HEK293T (cell line): Measurements from ENCODE around the gene AWAT2.

Experiments used
- CTCF ChIA-PET: fragments of 350-600 bp; formaldehyde crosslinking; extraction: SDS; loops from one replicate; lab custom pipeline; 2021; ENCODE audit warnings: antibody characterized with exemption, inconsistent platforms; lab: Yijun Ruan, JAX
- POLR2A ChIA-PET: fragments of 350-600 bp; formaldehyde crosslinking; extraction: SDS; loops from one replicate; lab custom pipeline; 2020; ENCODE audit warnings: antibody characterized with exemption, inconsistent platforms; lab: Yijun Ruan, JAX
- DNase-seq: peaks from one replicate; pipeline ENCODE4 v3.0.0; 2012; ENCODE audit warnings: mixed read lengths; ENCODE audit errors: extremely low spot score
- ARNT ChIP-seq: fragments of 450-650 bp; IDR thresholded peaks from 2 replicates; pipeline ENCODE4 v1.6.1; 2017; ENCODE audit warnings: mild to moderate bottlenecking
- BHLHE40 ChIP-seq: fragments of 450-650 bp; IDR thresholded peaks from 2 replicates; pipeline ENCODE4 v1.6.1; 2016; ENCODE audit warnings: mild to moderate bottlenecking, moderate library complexity, borderline replicate concordance
- CTBP1 ChIP-seq: fragments of 450-650 bp; IDR thresholded peaks from 2 replicates; pipeline ENCODE4 v1.6.1; 2016; ENCODE audit warnings: borderline replicate concordance
- ELF4 ChIP-seq: fragments of 450-650 bp; IDR thresholded peaks from 2 replicates; pipeline ENCODE4 v1.6.1; 2017; ENCODE audit warnings: antibody characterized with exemption
- FOXA1 ChIP-seq: fragments of 450-650 bp; IDR thresholded peaks from 2 replicates; pipeline ENCODE4 v1.6.1; 2016; ENCODE audit warnings: mild to moderate bottlenecking
- FOXK2 ChIP-seq: fragments of 450-650 bp; IDR thresholded peaks from 2 replicates; pipeline ENCODE4 v1.6.1; 2016; ENCODE audit warnings: mild to moderate bottlenecking
- FOXM1 ChIP-seq: fragments of 450-650 bp; IDR thresholded peaks from 2 replicates; pipeline ENCODE4 v1.6.1; 2017; ENCODE audit warnings: mild to moderate bottlenecking, borderline replicate concordance
- HDGF ChIP-seq: fragments of 450-650 bp; IDR thresholded peaks from 2 replicates; pipeline ENCODE4 v1.6.1; 2017; ENCODE audit warnings: antibody characterized with exemption, borderline replicate concordance
- L3MBTL2 ChIP-seq: fragments of 450-650 bp; conservative IDR thresholded peaks from 2 replicates; pipeline ENCODE4 v1.6.1; 2016; ENCODE audit warnings: mild to moderate bottlenecking
- LEF1 ChIP-seq: fragments of 450-650 bp; IDR thresholded peaks from 2 replicates; pipeline ENCODE4 v1.6.1; 2017; ENCODE audit warnings: mild to moderate bottlenecking, borderline replicate concordance
- NFRKB ChIP-seq: fragments of 450-650 bp; IDR thresholded peaks from 2 replicates; pipeline ENCODE4 v1.6.1; 2016; ENCODE audit warnings: mild to moderate bottlenecking, moderate library complexity
- PKNOX1 ChIP-seq: fragments of 450-650 bp; IDR thresholded peaks from 2 replicates; pipeline ENCODE4 v1.6.1; 2016
- SP1 ChIP-seq: fragments of 450-650 bp; IDR thresholded peaks from 2 replicates; pipeline ENCODE4 v1.6.1; 2017
- SUZ12 ChIP-seq: fragments of 450-650 bp; IDR thresholded peaks from 2 replicates; pipeline ENCODE4 v1.6.1; 2016; ENCODE audit warnings: mild to moderate bottlenecking
- TARDBP ChIP-seq: fragments of 450-650 bp; IDR thresholded peaks from 2 replicates; pipeline ENCODE4 v1.6.1; 2016
- ZNF384 ChIP-seq: fragments of 450-650 bp; IDR thresholded peaks from 2 replicates; pipeline ENCODE4 v1.6.1; 2016

Gene AWAT2

GRCh38 chrX:70054391-70054790 lies 4.7 kb upstream of the AWAT2 start:
- DNase-seq, result no peak
- no peak for TF ChIP-seq HDGF
- TF ChIP-seq TARDBP, result no peak
- TF ChIP-seq ARNT, result no peak
- no peak for TF ChIP-seq PKNOX1
- TF ChIP-seq SP1, result no peak
- no peak for TF ChIP-seq CTBP1
- no peak for TF ChIP-seq ELF4
- TF ChIP-seq L3MBTL2, result no peak
- POLR2A ChIA-PET, result no interaction called here
- CTCF ChIA-PET, result no interaction called here

GRCh38 chrX:70052895-70053615 lies 3.3 kb upstream of the AWAT2 start:
- ChIA-PET POLR2A (no interaction called here), CTCF (no interaction called here)
- TF ChIP-seq ARNT (no peak), SP1 (no peak)
- DNase-seq, result no peak

GRCh38 chrX:70049406-70049805 lies 332 bp downstream of the AWAT2 start:
- DNase-seq, result no peak
- TF ChIP-seq BHLHE40 (no peak), SUZ12 (no peak), CTBP1 (no peak), L3MBTL2 (no peak), FOXA1 (no peak)
- POLR2A ChIA-PET, result no interaction called here
- CTCF ChIA-PET, result no interaction called here

- POLR2A ChIA-PET, result no interaction called here
- CTCF ChIA-PET, result no interaction called here
These were observed 2.8 kb downstream of the AWAT2 start for GRCh38 chrX:70046978-70047377.

DNA sequence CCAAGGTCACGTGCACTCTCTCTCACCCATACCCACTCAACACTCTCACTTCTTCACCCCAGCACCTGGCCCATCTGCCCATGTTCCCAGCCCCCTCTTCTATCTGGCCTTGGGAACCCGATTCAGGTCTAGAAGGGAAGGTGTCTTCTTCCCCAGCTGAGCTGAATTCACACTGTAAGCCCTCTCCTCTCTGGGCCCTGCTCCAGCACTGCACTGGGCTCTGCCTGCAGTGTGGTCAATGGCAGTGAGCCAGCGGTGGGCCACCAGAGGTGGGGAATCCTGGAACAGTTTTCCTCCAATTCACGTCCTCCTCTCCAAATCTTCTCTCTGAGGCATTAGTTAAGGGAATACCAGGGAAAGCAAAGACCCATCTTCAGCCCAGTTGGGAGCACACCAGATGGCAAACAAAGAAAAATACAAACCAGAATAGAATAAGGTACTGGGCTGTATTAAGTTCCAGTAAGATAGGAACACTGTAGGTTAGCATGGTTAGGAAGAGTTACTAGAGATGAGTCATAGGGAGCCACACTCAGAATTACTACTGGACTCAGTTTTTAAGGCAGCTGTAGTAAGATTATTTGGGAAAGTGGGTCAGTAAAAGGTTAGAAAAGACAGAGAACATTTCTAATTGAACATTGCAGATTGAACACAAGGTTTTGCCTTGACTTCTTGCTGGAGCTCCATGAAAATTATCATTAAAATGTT lies 5.0 kb downstream of the AWAT2 start:
- no peak for TF ChIP-seq NFRKB
- TF ChIP-seq PKNOX1, result no peak
- no peak for TF ChIP-seq L3MBTL2
- TF ChIP-seq ARNT, result no peak
- TF ChIP-seq FOXA1, result no peak
- no peak for TF ChIP-seq HDGF
- TF ChIP-seq FOXM1, result no peak
- TF ChIP-seq ZNF384, result no peak
- ChIA-PET POLR2A (no interaction called here), CTCF (no interaction called here)
- no peak for DNase-seq

More at GRCh38 chrX:70046978-70047377, 2.8 kb downstream of the AWAT2 start:
- DNase-seq, result no peak
- TF ChIP-seq ELF4, result no peak
- TF ChIP-seq SUZ12, result no peak
- TF ChIP-seq PKNOX1, result no peak
- no peak for TF ChIP-seq ZNF384
- no peak for TF ChIP-seq SP1
- TF ChIP-seq TARDBP, result no peak
- no peak for TF ChIP-seq BHLHE40
- no peak for TF ChIP-seq HDGF
- no peak for TF ChIP-seq L3MBTL2
- TF ChIP-seq FOXA1, result no peak
- TF ChIP-seq LEF1, result no peak
- no peak for TF ChIP-seq NFRKB
- TF ChIP-seq CTBP1, result no peak

DNA sequence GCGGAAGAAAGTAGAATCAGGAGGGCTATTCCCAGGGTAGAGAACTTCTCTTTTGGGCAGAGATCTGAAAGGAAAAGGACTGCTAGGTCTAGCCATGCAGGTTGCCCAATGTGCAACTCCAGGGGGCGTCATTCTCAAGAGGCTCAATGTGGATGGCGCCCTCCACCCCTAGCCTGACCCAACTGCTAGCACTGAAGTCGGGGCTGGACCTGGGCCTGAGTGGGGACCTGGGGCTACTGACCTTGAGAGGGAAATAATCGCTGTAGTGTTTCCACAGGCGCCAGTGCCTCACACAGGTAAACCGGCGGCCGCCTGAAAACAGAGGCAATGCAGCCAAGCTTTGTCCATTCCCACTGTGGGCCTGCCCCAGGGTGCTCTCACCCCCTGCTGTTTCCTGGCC lies 6.1 kb downstream of the AWAT2 start:
- ChIA-PET POLR2A (no interaction called here), CTCF (no interaction called here)
- no peak for TF ChIP-seq ARNT
- no peak for TF ChIP-seq FOXA1
- TF ChIP-seq FOXM1, result no peak
- no peak for TF ChIP-seq SP1
- no peak for TF ChIP-seq SUZ12
- no peak for TF ChIP-seq TARDBP
- TF ChIP-seq LEF1, result no peak
- TF ChIP-seq BHLHE40, result no peak
- no peak for TF ChIP-seq FOXK2
- no peak for TF ChIP-seq HDGF
- no peak for TF ChIP-seq ELF4
- TF ChIP-seq NFRKB, result no peak
- no peak for TF ChIP-seq ZNF384
- TF ChIP-seq CTBP1, result no peak
- no peak for DNase-seq
